ENCODE data around the gene GALNT6.

DNA sequence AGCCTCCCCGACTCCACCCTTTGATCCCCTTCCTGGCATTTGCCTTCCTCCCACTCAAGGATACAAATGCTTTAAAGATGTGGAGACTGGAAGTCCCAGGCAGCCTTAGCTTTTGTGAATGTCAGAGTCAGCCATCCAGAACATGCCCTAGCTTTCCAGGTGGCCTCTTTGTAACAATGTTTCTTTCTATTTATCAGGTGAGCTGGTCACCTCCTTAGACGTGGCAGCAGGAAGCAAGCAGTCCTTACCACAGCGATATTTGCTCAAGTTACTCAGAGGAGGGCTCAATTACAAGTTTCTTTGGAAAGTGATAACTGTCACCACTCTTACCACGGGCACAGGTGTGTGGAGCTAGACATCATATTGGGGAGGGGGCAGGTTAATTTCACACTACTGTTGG is 4.9 kb downstream of the GALNT6 start:
- TF ChIP-seq, protein P1, sequence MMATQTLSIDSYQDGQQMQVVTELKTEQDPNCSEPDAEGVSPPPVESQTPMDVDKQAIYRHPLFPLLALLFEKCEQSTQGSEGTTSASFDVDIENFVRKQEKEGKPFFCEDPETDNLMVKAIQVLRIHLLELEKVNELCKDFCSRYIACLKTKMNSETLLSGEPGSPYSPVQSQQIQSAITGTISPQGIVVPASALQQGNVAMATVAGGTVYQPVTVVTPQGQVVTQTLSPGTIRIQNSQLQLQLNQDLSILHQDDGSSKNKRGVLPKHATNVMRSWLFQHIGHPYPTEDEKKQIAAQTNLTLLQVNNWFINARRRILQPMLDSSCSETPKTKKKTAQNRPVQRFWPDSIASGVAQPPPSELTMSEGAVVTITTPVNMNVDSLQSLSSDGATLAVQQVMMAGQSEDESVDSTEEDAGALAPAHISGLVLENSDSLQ (IDR thresholded peaks at IDR 0.05) = no peak
- no peak for TF ChIP-seq SP1 (IDR thresholded peaks at IDR 0.05)
- no peak for TF ChIP-seq TARDBP (IDR thresholded peaks at IDR 0.05)
- no peak for TF ChIP-seq FOXM1 (IDR thresholded peaks at IDR 0.05; ENCODE audit: borderline replicate concordance)
- no peak for TF ChIP-seq ARNT (IDR thresholded peaks at IDR 0.05)
- no peak for TF ChIP-seq ELF4 (IDR thresholded peaks at IDR 0.05)
- TF ChIP-seq ZNF384 (IDR thresholded peaks at IDR 0.05) = no peak
- no peak for TF ChIP-seq L3MBTL2 (conservative IDR thresholded peaks at IDR 0.05)
- no peak for TF ChIP-seq FOXA1 (IDR thresholded peaks at IDR 0.05)
- TF ChIP-seq CTBP1 (IDR thresholded peaks at IDR 0.05; ENCODE audit: borderline replicate concordance) = no peak
- TF ChIP-seq BHLHE40 (IDR thresholded peaks at IDR 0.05; ENCODE audit: borderline replicate concordance) = no peak
- no peak for TF ChIP-seq FOXK2 (IDR thresholded peaks at IDR 0.05)

Data from HEK293T (cell line).